SIG-M5 treated with dmso at 0.1 percent for 504 hours (cell line): ENCODE data around the gene SLC2A3.
A peak's percentile ranks its signal among the peaks of the same experiment; 100 is the strongest.
"Not testable (repeated sequence)": the region's sequence is repeated elsewhere in the genome, so short reads cannot be mapped to it uniquely, and the experiment has no call there.

Experiments
- DNase-seq: peaks from one replicate; lab custom pipeline; 2025; ENCODE audit not compliant: unreplicated experiment; lab: John Stamatoyannopoulos, UW

The SLC2A3 gene

GRCh38 chr12:7935590-7936581 lies at the start of gene SLC2A3:
TSS of gene SLC2A3 (minus strand) at chr12:7936187. CDS start at chr12:7936034, 153 bp downstream.
- DNase-seq = peak; percentile 94

- DNase-seq = no peak
Observed at GRCh38 chr12:7984900-7985299, 48.9 kb upstream of the SLC2A3 start.

GRCh38 chr12:7983460-7983859 lies 47.5 kb upstream of the SLC2A3 start:
- DNase-seq = not testable (repeated sequence)

- DNase-seq = not testable (repeated sequence)
Observed at GRCh38 chr12:7983019-7983418, 47.0 kb upstream of the SLC2A3 start.

- DNase-seq = not testable (repeated sequence)
Observed at GRCh38 chr12:7982332-7982735, 46.3 kb upstream of the SLC2A3 start.

- DNase-seq = no peak
Observed at GRCh38 chr12:7981446-7981845, 45.5 kb upstream of the SLC2A3 start.

- DNase-seq = not testable (repeated sequence)
Observed at GRCh38 chr12:7977351-7978124, 41.6 kb upstream of the SLC2A3 start.

- DNase-seq = no peak
Observed at GRCh38 chr12:7973457-7973825, 37.5 kb upstream of the SLC2A3 start.

GRCh38 chr12:7972734-7973456 lies 36.9 kb upstream of the SLC2A3 start:
- DNase-seq = no peak

- not testable (repeated sequence) for DNase-seq
Observed at GRCh38 chr12:7972269-7972668, 36.3 kb upstream of the SLC2A3 start.

GRCh38 chr12:7971765-7972164 lies 35.8 kb upstream of the SLC2A3 start:
- DNase-seq = not testable (repeated sequence)

- DNase-seq = peak; percentile 82
Observed at GRCh38 chr12:7970475-7971252, 34.7 kb upstream of the SLC2A3 start.

- DNase-seq = peak; percentile 63
Observed at GRCh38 chr12:7966563-7966962, 30.6 kb upstream of the SLC2A3 start.

- DNase-seq = not testable (repeated sequence)
Observed at GRCh38 chr12:7964669-7965068, 28.7 kb upstream of the SLC2A3 start.

- DNase-seq = no peak
Observed at GRCh38 chr12:7961395-7962178, 25.6 kb upstream of the SLC2A3 start.

- DNase-seq = peak; percentile 84
Observed at GRCh38 chr12:7959701-7960121, 23.7 kb upstream of the SLC2A3 start.

GRCh38 chr12:7959278-7959677 lies 23.3 kb upstream of the SLC2A3 start:
- DNase-seq = no peak

GRCh38 chr12:7954877-7955276 lies 18.9 kb upstream of the SLC2A3 start:
- DNase-seq = not testable (repeated sequence)

- DNase-seq = not testable (repeated sequence)
Observed at GRCh38 chr12:7954418-7954817, 18.4 kb upstream of the SLC2A3 start.
